Subcutaneous abdominal adipose tissue (tissue), 5 donors: ENCODE measurements around the gene SLC25A21.

ENCODE experiments used
- H3K27ac ChIP-seq: one replicate; pipeline ENCODE4 v1.7.0; 2013; ENCODE audit warnings: low read depth, mild to moderate bottlenecking, inconsistent platforms, low read length, moderate library complexity
- H3K27me3 ChIP-seq, 5 donors: one replicate each; pipeline ENCODE4 v1.7.0; 2013; ENCODE audit warnings: low read length in 5 of 5, inconsistent platforms in 1 of 5; ENCODE audit not compliant: control insufficient read depth in 5 of 5, insufficient read depth in 4 of 5
- H3K36me3 ChIP-seq, 5 donors: one replicate each; pipeline ENCODE4 v1.7.0; 2013; ENCODE audit warnings: low read length in 5 of 5; ENCODE audit not compliant: control insufficient read depth in 5 of 5, insufficient read depth in 5 of 5
- H3K4me1 ChIP-seq, 5 donors: one replicate each; pipeline ENCODE4 v1.7.0; 2013; ENCODE audit warnings: low read length in 5 of 5, mild to moderate bottlenecking in 3 of 5, moderate library complexity in 1 of 5; ENCODE audit not compliant: control insufficient read depth in 5 of 5, insufficient read depth in 5 of 5
- H3K4me3 ChIP-seq, 5 donors: one replicate each; pipeline ENCODE4 v1.7.0; 2013; ENCODE audit warnings: low read length in 5 of 5, low read depth in 1 of 5
- H3K9ac ChIP-seq, 5 donors: one replicate each; pipeline ENCODE4 v1.7.0; 2013; ENCODE audit warnings: low read length in 5 of 5, mild to moderate bottlenecking in 4 of 5, moderate library complexity in 3 of 5
- H3K9me3 ChIP-seq, 5 donors: one replicate each; pipeline ENCODE4 v1.7.0; 2013; ENCODE audit warnings: low read length in 5 of 5; ENCODE audit not compliant: control insufficient read depth in 5 of 5
- donor health status: healthy.
- donor health status: healthy.
- donor health status: healthy.
- donor health status: healthy.
- donor health status: healthy.

SLC25A21 gene

GRCh38 chr14:36660736-36661505, 511.5 kb downstream of the SLC25A21 start:
- Histone ChIP-seq H3K36me3 (no peaks in the 10 kb centered on the region), H3K9me3 (no peaks in the 10 kb centered on the region), H3K27ac (no peak overlapping the region), H3K4me1 (peaks cover 4 to 62% (median 59%) of the 10 kb centered on the region in 5 donors), H3K27me3 (peaks cover 72 to 95% (median 89%) of the 10 kb centered on the region in 5 donors), H3K4me3 (peak overlapping the region; percentile 35 to 66 (median 65)), H3K9ac (no peak overlapping the region)

- no peaks in the 10 kb centered on the region for H3K36me3 ChIP-seq
- H3K4me3 ChIP-seq, result no peak overlapping the region
- no peak overlapping the region for H3K27ac ChIP-seq
- H3K9ac ChIP-seq, result no peak overlapping the region
- H3K4me1 ChIP-seq, result peaks cover 4 to 67% (median 64%) of the 10 kb centered on the region in 5 donors
- H3K27me3 ChIP-seq, result peaks cover 74 to 96% (median 90%) of the 10 kb centered on the region in 5 donors
- H3K9me3 ChIP-seq, result no peaks in the 10 kb centered on the region
Measured at GRCh38 chr14:36659822-36660735, 512.3 kb downstream of the SLC25A21 start.

- no peak overlapping the region for H3K27ac ChIP-seq
- H3K4me1 ChIP-seq, result peaks cover 4 to 69% (median 63%) of the 10 kb centered on the region in 5 donors
- H3K4me3 ChIP-seq, result no peak overlapping the region
- no peak overlapping the region for H3K9ac ChIP-seq
- peaks cover 82 to 97% (median 93%) of the 10 kb centered on the region in 5 donors for H3K27me3 ChIP-seq
- no peaks in the 10 kb centered on the region for H3K36me3 ChIP-seq
- no peaks in the 10 kb centered on the region for H3K9me3 ChIP-seq
Measured at GRCh38 chr14:36659010-36659821, 513.2 kb downstream of the SLC25A21 start.

GRCh38 chr14:36658123-36659009, 514.0 kb downstream of the SLC25A21 start:
- H3K9ac ChIP-seq, result no peak overlapping the region
- peaks cover 4 to 61% (median 55%) of the 10 kb centered on the region in 5 donors for H3K4me1 ChIP-seq
- no peaks in the 10 kb centered on the region for H3K36me3 ChIP-seq
- H3K27ac ChIP-seq, result no peak overlapping the region
- peaks cover 83 to 97% (median 93%) of the 10 kb centered on the region in 5 donors for H3K27me3 ChIP-seq
- H3K9me3 ChIP-seq, result no peaks in the 10 kb centered on the region
- H3K4me3 ChIP-seq, result peak overlapping the region in 1 of 5 donors; percentile 55

GRCh38 chr14:36657399-36658122, 514.8 kb downstream of the SLC25A21 start:
- Histone ChIP-seq H3K27me3 (peaks cover 75 to 96% (median 92%) of the 10 kb centered on the region in 5 donors), H3K9ac (peak overlapping the region in 1 of 5 donors; percentile 10), H3K4me3 (peak overlapping the region; percentile 32 to 59 (median 51)), H3K27ac (no peak overlapping the region), H3K9me3 (no peaks in the 10 kb centered on the region), H3K4me1 (peaks cover 0 to 53% (median 47%) of the 10 kb centered on the region in 5 donors), H3K36me3 (no peaks in the 10 kb centered on the region)

- Histone ChIP-seq H3K27me3 (peaks cover 75 to 97% (median 91%) of the 10 kb centered on the region in 5 donors), H3K9me3 (no peaks in the 10 kb centered on the region), H3K9ac (no peak overlapping the region), H3K4me3 (peak overlapping the region; percentile 32 to 59 (median 51)), H3K27ac (no peak overlapping the region), H3K36me3 (no peaks in the 10 kb centered on the region), H3K4me1 (peaks cover 0 to 46% (median 41%) of the 10 kb centered on the region in 5 donors)
Measured at GRCh38 chr14:36656687-36657398, 515.6 kb downstream of the SLC25A21 start.

GRCh38 chr14:36655963-36656686, 516.3 kb downstream of the SLC25A21 start:
- no peak overlapping the region for H3K9ac ChIP-seq
- H3K27ac ChIP-seq, result no peak overlapping the region
- peak overlapping the region; percentile 32 to 59 (median 50) for H3K4me3 ChIP-seq
- H3K36me3 ChIP-seq, result no peaks in the 10 kb centered on the region
- H3K27me3 ChIP-seq, result peaks cover 80 to 98% (median 90%) of the 10 kb centered on the region in 5 donors
- no peaks in the 10 kb centered on the region for H3K9me3 ChIP-seq
- peaks cover 0 to 39% (median 35%) of the 10 kb centered on the region in 5 donors for H3K4me1 ChIP-seq

- no peak overlapping the region for H3K9ac ChIP-seq
- H3K27ac ChIP-seq, result no peak overlapping the region
- H3K36me3 ChIP-seq, result no peaks in the 10 kb centered on the region
- H3K4me1 ChIP-seq, result peaks cover 0 to 36% (median 32%) of the 10 kb centered on the region in 5 donors
- peak overlapping the region in 3 of 5 donors; percentile 32 to 59 (median 40) for H3K4me3 ChIP-seq
- no peaks in the 10 kb centered on the region for H3K9me3 ChIP-seq
- H3K27me3 ChIP-seq, result peaks cover 74 to 94% (median 89%) of the 10 kb centered on the region in 5 donors
Measured at GRCh38 chr14:36655571-36655962, 516.8 kb downstream of the SLC25A21 start.
